HG03565 (cell line): ENCODE data around the gene ARHGAP26.

Experiments
- ATAC-seq: cut with Tn5 transposase; IDR thresholded peaks from one replicate; pipeline ENCODE4 v1.9.1; 2021; ENCODE audit warnings: mild to moderate bottlenecking, moderate library complexity; ENCODE audit not compliant: unreplicated experiment

The ARHGAP26 gene

GRCh38 chr5:143025376-143025775 is 255.2 kb downstream of the ARHGAP26 start:
- ATAC-seq, result no peak

- ATAC-seq, result no peak
Observed at GRCh38 chr5:143025971-143026370, 255.8 kb downstream of the ARHGAP26 start.

GRCh38 chr5:143026380-143026779 is 256.2 kb downstream of the ARHGAP26 start:
- ATAC-seq, result no peak

- ATAC-seq, result no peak
Observed at GRCh38 chr5:143029293-143029692, 259.1 kb downstream of the ARHGAP26 start.

GRCh38 chr5:143030349-143030748 is 260.2 kb downstream of the ARHGAP26 start:
- no peak for ATAC-seq

- ATAC-seq, result no peak
Observed at GRCh38 chr5:143031781-143032580, 261.8 kb downstream of the ARHGAP26 start.

- no peak for ATAC-seq
Observed at GRCh38 chr5:143032581-143032836, 262.3 kb downstream of the ARHGAP26 start.

GRCh38 chr5:143033535-143034250 is 263.5 kb downstream of the ARHGAP26 start:
- ATAC-seq, result no peak

- no peak for ATAC-seq
Observed at GRCh38 chr5:143036146-143036927, 266.2 kb downstream of the ARHGAP26 start.

- no peak for ATAC-seq
Observed at GRCh38 chr5:143037071-143037470, 266.9 kb downstream of the ARHGAP26 start.

GRCh38 chr5:143037708-143038107 is 267.5 kb downstream of the ARHGAP26 start:
- ATAC-seq, result no peak

GRCh38 chr5:143040622-143041021 is 270.4 kb downstream of the ARHGAP26 start:
- no peak for ATAC-seq

- ATAC-seq, result no peak
Observed at GRCh38 chr5:143041461-143041860, 271.3 kb downstream of the ARHGAP26 start.

- ATAC-seq, result no peak
Observed at GRCh38 chr5:143041972-143042770, 272.0 kb downstream of the ARHGAP26 start.

- ATAC-seq, result no peak
Observed at GRCh38 chr5:143044265-143044664, 274.1 kb downstream of the ARHGAP26 start.

- no peak for ATAC-seq
Observed at GRCh38 chr5:143045062-143045461, 274.9 kb downstream of the ARHGAP26 start.

GRCh38 chr5:143046314-143046713 is 276.1 kb downstream of the ARHGAP26 start:
- no peak for ATAC-seq

- no peak for ATAC-seq
Observed at GRCh38 chr5:143047091-143047490, 276.9 kb downstream of the ARHGAP26 start.

GRCh38 chr5:143050183-143050582 is 280.0 kb downstream of the ARHGAP26 start:
- no peak for ATAC-seq

- ATAC-seq, result no peak
Observed at GRCh38 chr5:143051244-143052058, 281.3 kb downstream of the ARHGAP26 start.
